H1 (cell line): ENCODE measurements around the gene ALOX15B. TPM values are rescaled to one million over a fixed set of nuclear protein-coding genes. Genes with fewer than 3 reads are reported as not detected.

Source experiments
- CTCF ChIA-PET: fragments of 300-600 bp; sonication (Branson Sonifier 250); formaldehyde crosslinking; loops from one replicate; lab custom pipeline; 2021; ENCODE audit not compliant: partially characterized antibody; lab: Charles Lee
- POLR2A ChIA-PET: fragments of 300-600 bp; sonication (Branson Sonifier 250); formaldehyde crosslinking; loops from one replicate; lab custom pipeline; 2021; ENCODE audit warnings: inconsistent platforms; ENCODE audit not compliant: partially characterized antibody; lab: Charles Lee
- DNase-seq, 2 experiments: peaks; one replicate each; pipeline versions ENCODE4 v3.0.0 to v3.0.0-alpha.2; 2010 to 2022; ENCODE audit warnings: low spot score in 2 of 2, low read depth in 1 of 2, mixed read lengths in 1 of 2
- FAIRE-seq: peaks from 2 replicates; lab custom pipeline; 2011; peaks lifted over from hg19 to GRCh38; lab: Jason Lieb, UNC
- H2AFZ ChIP-seq: 2 replicates; pipeline ENCODE4 v1.8.1; 2012; ENCODE audit warnings: low read length, inconsistent platforms
- H2AK5ac ChIP-seq: 2 replicates; pipeline ENCODE4 v1.6.1; 2013; ENCODE audit warnings: low read depth, low read length
- H2BK120ac ChIP-seq: replicated peaks from 2 replicates; pipeline ENCODE3; 2013; ENCODE audit warnings: low read depth, low read length, inconsistent platforms
- H2BK12ac ChIP-seq: 2 replicates; pipeline ENCODE4 v1.6.1; 2013; ENCODE audit warnings: low read depth, low read length
- H2BK15ac ChIP-seq: 2 replicates; pipeline ENCODE4 v1.6.1; 2013; ENCODE audit warnings: low read length
- H2BK20ac ChIP-seq: 2 replicates; pipeline ENCODE4 v1.6.1; 2013; ENCODE audit warnings: low read length
- H2BK5ac ChIP-seq: 2 replicates; pipeline ENCODE4 v1.6.1; 2013; ENCODE audit warnings: low read depth, low read length
- H3K14ac ChIP-seq: 2 replicates; pipeline ENCODE4 v1.6.1; 2013; ENCODE audit warnings: inconsistent platforms; ENCODE audit not compliant: insufficient read length
- H3K18ac ChIP-seq: 2 replicates; pipeline ENCODE4 v1.6.1; 2013; ENCODE audit warnings: low read length; ENCODE audit errors: extremely low read depth
- H3K23ac ChIP-seq: 2 replicates; pipeline ENCODE4 v1.6.1; 2013; ENCODE audit warnings: inconsistent platforms; ENCODE audit not compliant: insufficient read length
- H3K23me2 ChIP-seq: 2 replicates; pipeline ENCODE4 v1.6.1; 2013; ENCODE audit warnings: low read depth, low read length
- H3K27ac ChIP-seq: 2 replicates; pipeline ENCODE4 v1.6.1; 2011; ENCODE audit warnings: low read depth, low read length, inconsistent platforms
- H3K27me3 ChIP-seq, 4 experiments: replicated peaks in 1 of 4; 1 replicate in 1 of 4; 2 replicates in 3 of 4; pipeline versions ENCODE4 v1.6.1 to v1.8.1; 2011 to 2013; ENCODE audit warnings: low read length in 3 of 4, mild to moderate bottlenecking in 3 of 4, inconsistent platforms in 2 of 4, mixed read lengths in 2 of 4, moderate library complexity in 1 of 4; ENCODE audit not compliant: control insufficient read depth in 3 of 4, insufficient read depth in 3 of 4; ENCODE audit errors: extremely low read depth in 1 of 4
- H3K36me3 ChIP-seq, 4 experiments: 2 replicates each; pipeline versions ENCODE4 v1.6.1 to v1.8.1; 2011 to 2013; ENCODE audit warnings: mild to moderate bottlenecking in 4 of 4, low read length in 3 of 4, moderate library complexity in 2 of 4, control low read depth in 1 of 4, inconsistent platforms in 1 of 4; ENCODE audit not compliant: insufficient read depth in 4 of 4, control insufficient read depth in 2 of 4
- H3K4ac ChIP-seq: replicated peaks from 2 replicates; pipeline ENCODE3; 2013; ENCODE audit warnings: low read length, low read depth, mixed read lengths, inconsistent platforms; ENCODE audit not compliant: insufficient read length
- H3K4me1 ChIP-seq, 4 experiments: replicated peaks in 1 of 4; 1 replicate in 1 of 4; 2 replicates in 3 of 4; pipeline versions ENCODE4 v1.6.1 to v1.8.1; 2011 to 2013; ENCODE audit warnings: low read length in 3 of 4, inconsistent platforms in 2 of 4, mixed read lengths in 1 of 4; ENCODE audit not compliant: insufficient read depth in 4 of 4, control insufficient read depth in 3 of 4
- H3K4me2 ChIP-seq, 2 experiments: 2 replicates each; pipeline versions ENCODE4 v1.6.1 to v1.8.1; 2011 to 2013; ENCODE audit warnings: low read depth in 2 of 2, low read length in 2 of 2, control low read depth in 1 of 2, inconsistent platforms in 1 of 2, mild to moderate bottlenecking in 1 of 2; ENCODE audit not compliant: insufficient read depth in 1 of 2
- H3K4me3 ChIP-seq, 4 experiments: fragments of 200-600, 300-600 bp in 1 of 4; sonication (generic), shearing (Covaris generic), sonication (Bioruptor Twin) in 1 of 4; 2 replicates each; pipeline versions ENCODE4 v1.5.1 to v1.8.1; 2011 to 2016; ENCODE audit warnings: low read length in 4 of 4, low read depth in 3 of 4, control low read depth in 2 of 4, inconsistent platforms in 2 of 4, mild to moderate bottlenecking in 2 of 4, mixed read lengths in 1 of 4, moderate library complexity in 1 of 4; ENCODE audit not compliant: insufficient read depth in 2 of 4; ENCODE audit errors: extremely low read depth in 1 of 4
- H3K56ac ChIP-seq: replicated peaks from 2 replicates; pipeline ENCODE3; 2013; ENCODE audit warnings: low read depth, mild to moderate bottlenecking, mixed read lengths, low read length, inconsistent platforms; ENCODE audit not compliant: insufficient read length
- H3K79me1 ChIP-seq: 2 replicates; pipeline ENCODE4 v1.6.1; 2013; ENCODE audit warnings: low read depth, low read length, control low read depth
- H3K79me2 ChIP-seq, 2 experiments: 2 replicates each; pipeline versions ENCODE4 v1.6.1 to v1.8.1; 2012 to 2013; ENCODE audit warnings: low read length in 2 of 2, mild to moderate bottlenecking in 2 of 2, inconsistent platforms in 1 of 2; ENCODE audit not compliant: insufficient read depth in 2 of 2, control insufficient read depth in 1 of 2
- H3K9ac ChIP-seq, 4 experiments: replicated peaks in 1 of 4; 1 replicate in 1 of 4; 2 replicates in 3 of 4; pipeline versions ENCODE4 v1.6.1 to v1.8.1; 2011 to 2013; ENCODE audit warnings: low read depth in 3 of 4, low read length in 3 of 4, control low read depth in 2 of 4, mild to moderate bottlenecking in 2 of 4, moderate library complexity in 2 of 4, inconsistent platforms in 1 of 4; ENCODE audit errors: extremely low read depth in 1 of 4
- H3K9me3 ChIP-seq, 2 experiments: 2 replicates each; pipeline versions ENCODE4 v1.6.1 to v1.8.1; 2012 to 2013; ENCODE audit warnings: mild to moderate bottlenecking in 2 of 2, moderate library complexity in 2 of 2, control low read depth in 1 of 2, inconsistent platforms in 1 of 2, low read depth in 1 of 2, low read length in 1 of 2, mixed read lengths in 1 of 2; ENCODE audit not compliant: insufficient read depth in 2 of 2
- H4K20me1 ChIP-seq, 2 experiments: replicated peaks in 1 of 2; 2 replicates each; pipeline versions ENCODE3 to v1.8.1; 2011 to 2013; ENCODE audit warnings: inconsistent platforms in 2 of 2, low read length in 2 of 2, mild to moderate bottlenecking in 1 of 2; ENCODE audit not compliant: insufficient read depth in 2 of 2, control insufficient read depth in 1 of 2
- H4K5ac ChIP-seq: 2 replicates; pipeline ENCODE4 v1.6.1; 2013; ENCODE audit warnings: low read length, low read depth, mixed read lengths, inconsistent platforms; ENCODE audit not compliant: insufficient read length
- H4K8ac ChIP-seq: 2 replicates; pipeline ENCODE4 v1.8.0; 2013; ENCODE audit warnings: mild to moderate bottlenecking, moderate library complexity, low read length, inconsistent platforms; ENCODE audit not compliant: insufficient read depth; ENCODE audit errors: extremely low read depth
- H4K91ac ChIP-seq: replicated peaks from 2 replicates; pipeline ENCODE3; 2013; ENCODE audit warnings: low read length, mixed read lengths, inconsistent platforms; ENCODE audit not compliant: insufficient read length
- CBX8 ChIP-seq: fragments of 300-800, 300-1000 bp; sonication (generic); IDR thresholded peaks from 2 replicates; pipeline ENCODE4 v1.7.1; 2016; ENCODE audit warnings: low read depth, low read length, borderline replicate concordance
- CEBPB ChIP-seq: IDR thresholded peaks from 2 replicates; pipeline ENCODE4 v1.6.1; 2012; ENCODE audit warnings: low read depth, low read length
- WGBS, 2 experiments: shearing (Covaris generic) in 1 of 2; methylation state at CpG; one replicate each; pipeline versions ENCODE4 v1.1.6 to v1.1.7; 2013 to 2015; ENCODE audit warnings: low lambda C conversion rate in 2 of 2, mixed read lengths in 2 of 2, inconsistent platforms in 1 of 2, low coverage in 1 of 2, missing lambda C conversion rate in 1 of 2; ENCODE audit not compliant: insufficient replicate concordance in 2 of 2, insufficient coverage in 1 of 2, insufficient read length in 1 of 2; ENCODE audit errors: extremely low coverage in 1 of 2, missing lambda C conversion rate in 1 of 2; 5-methylcytosine and 5-hydroxymethylcytosine counted together
- polyA plus RNA-seq, 7 experiments: library from polyadenylated mRNA; depleted of rRNA in 3 of 7; stranded (reverse) in 5 of 7; unstranded in 2 of 7; fragments of >200 nt in 5 of 7; fragments of 200-250 nt in 2 of 7; gene quantifications; 1 replicate in 5 of 7; 2 replicates in 1 of 7; 4 replicates in 1 of 7; pipeline versions ENCODE4 v1.2.1 to v1.2.3, GENCODE V29; 2011 to 2013; ENCODE audit warnings: missing spikeins in 2 of 7, mixed read lengths in 2 of 7
- total RNA-seq: library from RNA; stranded (reverse); fragmentation: NEBNext Ultra II Directional; extraction: Animal tissue kit (Norgen Biotek cat#: 25700); gene quantifications from 2 replicates; pipeline ENCODE4 v1.2.1, GENCODE V29; 2021

ALOX15B gene
- total and polyA plus RNA-seq, 2 of the 8 experiments (the other 6 are each of a cell fraction or from before 2014, with no cell fraction given) = 0.63 to 0.91 TPM

DNA sequence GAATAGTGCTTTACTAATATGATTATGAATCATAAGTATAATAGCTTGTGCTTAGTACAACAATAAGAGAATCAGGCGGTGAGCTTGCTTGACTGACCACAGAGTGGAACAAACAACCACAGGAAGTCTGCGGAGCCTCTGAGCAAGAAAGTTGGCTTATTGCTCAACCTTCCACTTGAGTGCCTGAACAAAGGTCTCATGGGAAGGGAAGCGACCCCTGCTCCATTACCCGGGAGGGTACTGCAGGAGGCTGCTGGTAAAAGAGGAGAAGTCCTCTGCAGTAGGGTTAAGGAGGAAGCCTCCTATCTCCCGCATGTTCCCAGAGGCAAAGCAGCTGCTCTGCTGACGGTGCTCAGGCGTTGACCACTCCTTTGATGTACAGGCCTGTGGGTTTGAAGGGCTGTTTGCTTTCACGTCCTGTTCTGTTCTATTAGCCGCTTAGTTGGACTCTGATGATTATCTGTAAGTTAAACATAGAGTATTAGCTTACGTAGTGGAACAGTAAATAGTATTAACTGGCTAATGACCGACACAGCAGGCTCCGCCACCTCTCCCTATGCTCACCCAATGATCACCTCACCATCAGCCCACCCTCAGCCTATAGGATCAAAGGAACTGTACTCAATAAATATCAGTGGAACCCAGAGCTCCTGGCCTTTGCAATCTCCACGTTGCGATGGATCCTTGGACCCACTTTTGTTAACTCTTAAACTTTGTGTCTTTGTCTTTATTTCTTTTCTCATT lies 17.5 kb downstream of the ALOX15B start:
- no peak for DNase-seq
- 0 out of 2 replicates have a peak overlapping the region, but pooled peaks have one; percentile 27 for H2BK12ac ChIP-seq
- ChIA-PET CTCF (interaction anchor here (1.0 to 11.6 kb wide), 36 partner anchors 10 to 313 kb away, joined by 3 to 270 read pairs (median 6); partner anchors contain the start of genes ALOX15B, ALOXE3, KCNAB3 and RNF227), POLR2A (no interaction called here)
- no peak overlapping the region for H3K56ac ChIP-seq
- H3K9ac ChIP-seq = no peak overlapping the region
- no peak overlapping the region for H2AK5ac ChIP-seq
- H4K20me1 ChIP-seq = no peaks in the 10 kb centered on the region
- H3K79me1 ChIP-seq = no peaks in the 10 kb centered on the region
- H3K18ac ChIP-seq = no peak overlapping the region
- H2AFZ ChIP-seq = no peak overlapping the region
- H2BK120ac ChIP-seq = no peak overlapping the region
- H3K4ac ChIP-seq = no peak overlapping the region
- H3K4me1 ChIP-seq = peaks cover 0 to 4% (median 2%) of the 10 kb centered on the region in 4 experiments; a peak in 4 of 7 replicates
- 87% methylated on average over 14 of the region's 14 CpGs; no CpG with 5 or more reads in 1 of the 2 experiments for WGBS, 2 experiments
- H2BK20ac ChIP-seq = no peak overlapping the region
- no peak overlapping the region for H3K4me3 ChIP-seq
- no peaks in the 10 kb centered on the region for H3K9me3 ChIP-seq
- H2BK5ac ChIP-seq = no peak overlapping the region
- no peak overlapping the region for H4K91ac ChIP-seq
- H3K23me2 ChIP-seq = no peaks in the 10 kb centered on the region; the same call in 1 of the 2 replicates
- H3K27ac ChIP-seq = no peak overlapping the region
- H3K4me2 ChIP-seq = no peak overlapping the region
- H3K27me3 ChIP-seq = peaks cover 1 to 12% (median 9%) of the 10 kb centered on the region in 4 experiments; a peak in 5 of 7 replicates
- no peak for FAIRE-seq
- TF ChIP-seq CBX8 (no peak), CEBPB (peak; percentile 35; the same call in 1 of the 2 replicates)
- H4K8ac ChIP-seq = no peak overlapping the region
- no peaks in the 10 kb centered on the region for H3K36me3 ChIP-seq
- H3K14ac ChIP-seq = no peak overlapping the region
- H2BK15ac ChIP-seq = no peak overlapping the region; the same call in 1 of the 2 replicates
- H4K5ac ChIP-seq = no peak overlapping the region
- H3K79me2 ChIP-seq = no peaks in the 10 kb centered on the region
- no peak overlapping the region for H3K23ac ChIP-seq
